SK-N-SH treated with all-trans-retinoic acid at 6 μM for 48 hours (cell line): Measurements from ENCODE around the gene ZMIZ1.
"Not testable (repeated sequence)": the region's sequence is repeated elsewhere in the genome, so short reads cannot be mapped to it uniquely, and the experiment has no call there.

Experiments used
- TCF4 ChIP-seq: fragments of 250-450 bp; sonication (Bioruptor Pico); IDR thresholded peaks from 2 replicates; pipeline ENCODE4 v1.8.0; 2021; ENCODE audit warnings: mild to moderate bottlenecking, moderate library complexity, borderline replicate concordance
- ZFP30 ChIP-seq: fragments of 450-650 bp; formaldehyde crosslinking; IDR thresholded peaks from 2 replicates; pipeline ENCODE4 v1.5.0; 2022; ENCODE audit warnings: mild to moderate bottlenecking, moderate library complexity

DNA sequence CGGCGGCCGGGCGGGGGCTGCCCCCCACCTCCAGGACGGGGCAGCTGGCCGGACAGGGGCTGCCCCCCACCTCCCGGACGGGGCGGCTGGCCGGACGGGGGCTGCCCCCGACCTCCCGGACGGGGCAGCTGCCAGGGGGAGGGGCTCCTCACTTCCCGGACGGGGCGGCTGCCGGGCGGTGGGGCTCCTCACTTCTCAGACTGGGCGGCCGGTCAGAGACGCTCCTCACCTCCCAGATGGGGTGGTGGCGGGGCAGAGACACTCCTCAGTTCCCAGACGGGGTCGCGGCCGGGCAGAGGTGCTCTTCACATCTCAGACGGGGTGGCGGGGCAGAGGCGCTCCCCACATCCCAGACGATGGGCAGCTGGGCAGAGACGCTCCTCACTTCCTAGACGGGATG lies 210.3 kb downstream of the ZMIZ1 start:
- TF ChIP-seq ZFP30; TCF4 (CRISPR knock-in tag): not testable (repeated sequence)
